HPDE6-E6E7 (cell line): ENCODE results near the gene CLDND2.
A peak's percentile ranks its signal among the peaks of the same experiment; 100 is the strongest.
"Not testable (repeated sequence)": the region's sequence is repeated elsewhere in the genome, so short reads cannot be mapped to it uniquely, and the experiment has no call there.

ENCODE experiments used
- DNase-seq: peaks from one replicate; pipeline ENCODE4 v3.0.0; 2011; ENCODE audit warnings: missing footprints; ENCODE audit errors: extremely low spot score

CLDND2 gene, protein sequence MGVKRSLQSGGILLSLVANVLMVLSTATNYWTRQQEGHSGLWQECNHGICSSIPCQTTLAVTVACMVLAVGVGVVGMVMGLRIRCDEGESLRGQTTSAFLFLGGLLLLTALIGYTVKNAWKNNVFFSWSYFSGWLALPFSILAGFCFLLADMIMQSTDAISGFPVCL

DNA sequence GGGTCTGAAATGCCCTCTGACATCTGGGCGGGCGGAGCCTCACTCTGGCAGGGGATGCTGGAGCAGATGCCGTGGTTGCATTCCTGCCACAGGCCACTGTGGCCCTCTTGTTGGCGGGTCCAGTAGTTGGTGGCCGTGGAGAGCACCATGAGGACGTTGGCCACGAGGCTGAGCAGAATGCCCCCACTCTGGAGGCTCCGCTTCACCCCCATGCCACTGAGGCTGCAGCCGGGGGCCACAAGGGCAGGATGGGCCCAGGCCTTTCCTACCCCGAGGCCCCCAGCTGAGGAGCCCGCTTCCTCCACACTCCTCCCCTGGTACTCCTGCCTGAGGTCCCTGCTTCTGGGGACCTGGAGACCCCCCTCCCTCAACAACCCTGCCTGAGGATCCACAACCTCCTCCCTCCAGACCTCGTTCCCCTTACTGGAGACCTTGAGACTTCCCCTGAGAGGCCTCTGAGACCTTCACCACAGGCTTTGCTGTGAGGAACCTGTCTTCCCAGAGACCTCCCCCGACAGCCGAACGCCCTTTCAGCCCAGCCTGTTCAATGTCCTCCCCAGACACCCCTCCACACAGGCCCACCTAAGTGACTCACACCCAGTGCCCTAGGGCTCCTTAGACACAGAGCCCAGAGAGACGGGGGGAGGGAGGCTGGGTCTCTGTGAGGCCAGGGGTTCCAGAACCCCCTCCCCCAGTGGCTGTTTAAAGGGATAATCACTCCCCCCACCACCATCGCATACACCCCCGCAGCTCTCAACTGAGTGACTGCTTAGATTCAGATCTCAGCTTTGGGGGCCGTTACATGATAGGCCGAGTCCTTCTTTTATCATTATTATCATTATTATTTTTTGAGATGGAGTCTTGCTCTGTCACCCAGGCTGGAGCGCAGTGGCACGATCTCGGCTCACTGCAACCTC is at the start of gene CLDND2:
Gene CLDND2, minus strand, starts transcription at position 638 of the 917 bp plus-strand sequence. Its CDS starts 426 bp downstream, at position 212.
- no peak for DNase-seq

DNA sequence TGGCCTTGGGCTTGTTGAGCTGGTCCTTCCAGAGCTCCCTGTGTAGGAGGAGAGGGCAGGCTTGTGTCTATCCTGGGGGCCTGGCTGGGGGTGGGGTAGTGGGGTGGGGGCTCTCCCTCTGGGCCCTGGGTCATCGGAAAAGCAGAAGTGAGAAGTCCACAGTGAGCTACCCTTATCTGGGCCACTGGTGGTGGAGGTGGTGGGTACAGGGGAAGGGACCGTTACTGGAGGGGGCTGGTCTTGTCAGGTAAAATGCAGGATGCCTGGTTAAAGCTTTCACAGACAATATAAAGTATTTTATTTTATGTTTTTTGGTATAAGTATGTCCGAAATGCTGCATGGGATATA is 49.0 kb upstream of the CLDND2 start:
- DNase-seq: no peak

DNA sequence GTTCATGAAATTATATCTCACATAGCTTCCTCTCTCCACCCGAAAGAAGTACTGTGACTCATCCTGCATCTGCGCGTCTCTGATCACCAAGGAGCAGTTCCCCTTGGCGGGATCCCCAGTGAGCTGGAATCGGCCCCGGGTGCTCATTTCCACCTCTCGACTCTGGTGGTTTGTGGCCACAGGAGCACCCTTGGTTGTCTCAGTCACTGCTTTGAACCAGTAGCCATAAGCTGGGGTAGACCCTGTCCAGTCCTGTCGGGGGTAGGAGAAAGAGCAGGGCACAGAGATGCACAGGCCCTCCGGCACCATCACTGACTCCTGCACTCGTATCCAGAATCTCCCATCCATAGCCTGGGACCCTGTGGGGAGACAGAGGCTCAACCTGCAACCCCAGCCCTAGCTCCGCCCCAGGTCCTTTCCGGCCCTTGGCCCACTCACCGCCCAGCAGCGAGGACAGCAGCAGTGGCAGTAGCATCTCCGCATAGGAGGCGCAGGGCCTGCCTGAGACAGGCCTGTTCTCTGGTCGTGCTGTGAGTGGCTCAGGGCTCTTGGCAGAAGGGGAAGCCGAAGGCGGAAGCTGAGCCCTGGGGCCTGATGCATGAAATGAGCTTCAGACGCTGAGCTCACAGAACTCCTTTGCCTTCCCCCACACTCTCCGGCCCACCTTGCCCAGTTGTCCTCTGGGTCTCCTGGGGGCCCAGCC is 48.5 kb upstream of the CLDND2 start, which contains the start of gene SIGLEC10:
Gene SIGLEC10, minus strand, starts transcription at position 536 of the 703 bp plus-strand sequence. Its CDS starts 61 bp downstream, at position 475.
- no peak for DNase-seq

DNA sequence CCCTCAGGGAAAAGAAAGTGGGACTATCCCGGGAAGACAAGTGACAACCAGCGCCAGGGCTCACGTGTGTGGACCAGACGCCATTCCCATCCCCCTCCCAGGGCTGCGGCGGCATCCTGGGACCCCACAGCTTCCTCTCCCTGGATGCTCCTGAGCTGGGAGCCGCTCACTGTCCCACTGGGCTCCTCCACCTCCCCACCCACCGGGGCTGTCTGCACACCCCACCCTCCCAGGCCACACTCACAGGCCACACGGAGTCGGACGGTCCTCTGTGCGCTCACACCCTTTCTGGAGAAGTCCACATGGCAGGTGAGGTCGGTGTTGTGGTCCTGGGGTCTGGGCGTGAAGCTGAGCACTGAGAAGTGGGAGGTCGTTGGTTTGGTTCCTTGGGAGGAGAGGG is 47.6 kb upstream of the CLDND2 start:
- not testable (repeated sequence) for DNase-seq

DNA sequence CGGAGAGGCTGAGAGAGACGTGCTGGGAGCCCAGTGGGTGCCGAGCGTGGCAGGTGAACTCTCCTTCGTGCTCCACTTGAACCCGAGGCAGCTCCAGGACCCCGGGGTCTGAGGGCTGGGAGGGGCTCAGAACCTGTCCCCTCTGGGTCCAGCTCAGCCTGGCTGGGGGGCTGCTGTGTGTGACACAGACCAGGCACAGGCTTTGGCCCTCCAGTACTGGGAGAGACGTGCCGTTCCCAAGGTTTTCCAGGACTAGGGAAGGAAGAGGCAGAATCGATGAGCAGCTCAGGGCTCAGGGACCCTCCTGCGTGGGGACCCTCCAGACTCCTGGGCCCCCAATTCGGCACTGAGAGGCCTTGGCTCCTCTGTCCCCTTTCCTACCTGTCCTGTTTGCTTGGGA is 46.4 kb upstream of the CLDND2 start:
- DNase-seq: no peak

DNA sequence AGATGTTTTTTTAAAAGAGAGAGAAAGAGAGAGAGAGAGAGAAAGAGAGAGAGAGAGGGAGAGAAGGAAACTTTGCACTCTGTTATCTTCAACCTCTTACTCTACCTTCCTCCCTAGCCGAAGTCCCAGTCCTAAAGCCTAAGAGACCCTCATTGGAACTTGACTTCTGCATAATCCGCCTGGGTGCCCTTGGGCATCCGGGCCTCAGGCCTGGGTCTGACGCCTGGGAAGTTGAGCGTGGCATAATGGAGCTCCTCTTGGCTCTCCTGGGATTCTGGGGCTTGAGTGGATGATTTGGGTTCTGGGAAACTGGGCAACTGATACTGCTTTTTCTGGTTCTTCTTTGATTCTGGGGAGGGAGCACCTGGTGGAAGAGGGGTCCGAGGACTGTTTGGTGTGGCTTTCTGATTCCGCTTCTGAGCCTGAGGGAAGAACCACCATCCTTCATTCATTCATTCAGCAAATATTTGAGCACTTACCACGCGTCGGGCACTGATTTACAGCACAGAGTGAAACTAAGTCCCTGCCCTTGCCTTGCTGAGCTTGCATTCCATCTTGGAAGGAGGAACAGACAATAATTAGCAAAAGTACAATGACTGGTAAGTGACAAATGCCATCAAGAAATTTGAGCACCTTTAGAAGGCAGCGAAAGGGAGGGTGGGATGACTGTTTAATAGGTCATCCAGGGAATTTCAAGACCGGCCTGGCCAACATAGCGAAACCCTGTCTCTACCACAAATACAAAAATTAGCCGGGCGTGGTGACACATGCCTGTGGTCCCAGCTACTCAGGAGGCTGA is 42.3 kb upstream of the CLDND2 start:
- DNase-seq: no peak

DNA sequence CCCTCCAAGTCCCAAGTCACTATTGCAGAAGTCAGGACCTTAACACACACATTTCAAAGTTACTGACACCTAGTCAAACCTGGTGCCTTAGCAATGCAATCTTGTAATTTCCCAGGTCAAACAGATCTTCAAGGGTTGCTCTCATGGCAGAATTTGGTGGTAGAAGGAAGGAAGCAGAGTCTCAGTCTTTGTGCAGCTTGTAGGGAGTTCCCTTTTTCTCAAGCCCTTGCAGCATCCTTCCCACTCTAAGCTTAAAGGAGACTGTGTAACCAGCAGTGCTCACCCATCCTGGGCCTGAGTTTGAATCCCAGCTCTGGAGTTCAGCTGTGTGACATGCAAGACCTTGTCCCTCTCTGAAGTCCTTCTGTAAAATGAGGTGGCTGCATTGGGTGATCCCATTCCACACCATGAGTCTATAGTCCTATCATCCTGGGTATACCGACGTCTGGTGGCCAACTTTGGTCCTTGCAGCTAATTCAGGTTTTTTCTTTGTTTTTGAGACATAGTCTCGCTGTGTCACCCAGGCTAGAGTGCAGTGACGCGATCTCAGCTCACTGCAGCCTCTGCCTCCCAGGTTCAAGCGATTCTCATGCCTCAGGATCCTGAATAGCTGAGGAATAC is 38.8 kb upstream of the CLDND2 start:
- peak; percentile 26 for DNase-seq

DNA sequence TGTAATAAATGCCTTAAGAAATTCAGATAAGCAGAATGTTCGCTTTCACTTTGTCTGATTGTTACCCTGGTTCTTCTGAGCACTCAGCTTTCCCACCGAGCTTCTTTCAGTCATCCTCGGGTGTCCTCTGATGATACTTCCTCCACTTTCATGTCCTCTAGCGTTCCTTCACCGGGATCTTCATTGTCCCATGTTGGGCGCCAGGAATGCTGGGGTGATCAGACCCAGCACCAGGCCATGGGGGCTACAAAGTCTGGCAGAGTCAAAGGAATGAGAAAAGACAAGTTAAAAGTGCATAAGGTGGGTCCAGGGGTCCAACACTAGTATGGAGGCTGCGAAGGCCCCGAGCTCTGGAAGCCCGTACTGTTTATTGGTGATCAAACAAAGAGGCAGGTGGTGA is 33.3 kb upstream of the CLDND2 start:
- no peak for DNase-seq

DNA sequence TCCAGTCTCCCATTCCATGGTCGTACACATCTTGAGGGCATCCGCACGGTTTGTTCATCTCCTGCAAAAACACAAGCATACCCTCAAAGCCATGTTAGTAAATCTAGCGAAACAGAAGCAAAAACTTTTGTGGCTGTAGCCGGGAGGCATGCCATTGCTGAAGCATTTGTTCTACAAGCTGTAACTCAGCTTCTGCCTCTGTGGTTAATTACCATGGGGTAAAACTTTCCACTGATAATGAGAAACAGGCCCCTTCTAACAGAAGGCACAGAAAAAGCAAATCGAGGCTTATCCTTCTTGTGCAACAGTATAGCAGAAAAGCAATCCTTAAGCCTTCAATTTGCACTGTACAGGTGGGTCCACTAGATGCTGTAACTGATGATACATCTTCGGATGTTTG is 31.1 kb upstream of the CLDND2 start:
- not testable (repeated sequence) for DNase-seq

DNA sequence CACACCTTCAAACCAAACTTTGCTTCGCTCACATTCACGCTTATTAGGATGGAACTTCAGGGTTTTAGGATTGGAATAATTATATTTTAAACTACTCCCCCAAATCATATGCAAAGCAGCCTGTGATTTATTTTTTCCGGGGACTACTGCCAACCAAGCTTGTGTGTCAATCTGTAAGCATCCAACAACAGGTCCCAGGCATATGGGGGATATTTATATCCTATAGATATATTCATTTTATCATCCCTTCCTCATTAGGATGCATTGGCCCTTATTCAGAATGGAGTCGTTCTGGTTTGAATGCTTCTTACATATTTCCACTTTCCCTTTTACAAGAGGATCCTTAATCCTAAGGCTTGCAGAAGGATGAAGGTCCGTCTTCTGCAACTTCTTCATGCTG is 30.4 kb upstream of the CLDND2 start:
- DNase-seq: no peak

DNA sequence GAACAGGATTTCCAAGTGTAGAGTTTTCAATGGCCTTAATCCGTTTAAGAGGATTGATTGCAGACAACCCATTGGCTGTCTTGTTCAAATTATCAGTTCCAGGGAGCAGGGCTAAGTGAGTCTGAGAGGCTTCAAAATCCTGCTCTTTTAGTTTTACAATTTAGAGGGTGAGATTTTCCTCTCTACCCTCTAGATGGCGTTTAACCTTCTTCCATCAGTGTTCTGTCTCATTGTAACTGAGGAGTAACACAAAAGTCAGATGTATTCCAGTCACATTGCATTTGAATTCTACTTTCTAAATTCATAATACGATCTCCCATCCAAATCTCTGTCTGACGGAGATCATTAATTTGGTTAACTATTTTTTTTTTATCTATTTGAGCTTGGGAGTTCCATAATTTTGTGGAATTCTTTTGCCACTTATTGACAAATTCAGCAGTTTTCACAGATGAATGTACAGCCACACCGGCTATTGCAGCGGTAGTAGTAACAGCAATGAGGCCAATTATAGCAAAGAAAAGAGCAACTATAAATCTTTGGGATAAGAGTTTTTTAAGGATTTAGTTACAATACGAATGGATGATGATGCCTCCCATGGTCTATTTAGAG is 29.4 kb upstream of the CLDND2 start:
- DNase-seq: no peak

DNA sequence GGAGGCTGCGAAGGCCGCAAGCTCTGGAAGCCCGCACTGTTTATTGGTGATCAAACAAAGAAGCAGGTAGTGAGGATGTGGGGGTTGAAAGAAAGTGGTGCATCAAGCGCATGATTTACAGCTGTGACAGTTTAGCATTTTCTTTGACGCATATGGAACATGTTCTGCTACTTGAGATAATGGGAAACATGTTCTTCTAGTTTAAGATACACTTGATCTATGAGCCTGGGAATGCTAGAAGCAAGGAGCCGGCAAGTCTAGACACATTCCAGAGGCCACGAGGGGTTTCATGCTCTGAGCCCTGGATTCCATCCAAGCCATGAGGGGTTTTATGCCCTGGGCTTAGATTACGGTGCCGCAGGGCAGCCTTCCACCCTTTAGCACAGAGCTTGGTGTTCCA is 28.6 kb upstream of the CLDND2 start:
- not testable (repeated sequence) for DNase-seq

DNA sequence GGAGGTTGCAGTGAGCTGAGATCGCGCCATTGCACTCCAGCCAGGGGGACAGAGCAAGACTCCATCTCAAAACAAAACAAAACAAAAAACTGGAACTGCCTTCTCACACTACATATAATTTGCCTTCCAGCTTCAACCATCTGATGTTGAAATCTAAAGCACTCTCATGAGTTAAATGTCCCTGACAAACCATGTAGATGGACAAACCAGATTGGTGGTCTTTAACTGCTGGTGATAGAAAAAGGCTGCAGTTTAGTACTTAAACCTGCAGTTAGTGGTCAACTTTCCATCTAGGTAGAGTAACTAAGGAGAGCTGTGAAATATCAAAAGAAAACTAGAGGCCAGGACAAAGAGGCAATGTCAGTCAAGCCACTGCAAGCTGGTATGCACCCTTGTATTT is 27.4 kb upstream of the CLDND2 start:
- DNase-seq: no peak

DNA sequence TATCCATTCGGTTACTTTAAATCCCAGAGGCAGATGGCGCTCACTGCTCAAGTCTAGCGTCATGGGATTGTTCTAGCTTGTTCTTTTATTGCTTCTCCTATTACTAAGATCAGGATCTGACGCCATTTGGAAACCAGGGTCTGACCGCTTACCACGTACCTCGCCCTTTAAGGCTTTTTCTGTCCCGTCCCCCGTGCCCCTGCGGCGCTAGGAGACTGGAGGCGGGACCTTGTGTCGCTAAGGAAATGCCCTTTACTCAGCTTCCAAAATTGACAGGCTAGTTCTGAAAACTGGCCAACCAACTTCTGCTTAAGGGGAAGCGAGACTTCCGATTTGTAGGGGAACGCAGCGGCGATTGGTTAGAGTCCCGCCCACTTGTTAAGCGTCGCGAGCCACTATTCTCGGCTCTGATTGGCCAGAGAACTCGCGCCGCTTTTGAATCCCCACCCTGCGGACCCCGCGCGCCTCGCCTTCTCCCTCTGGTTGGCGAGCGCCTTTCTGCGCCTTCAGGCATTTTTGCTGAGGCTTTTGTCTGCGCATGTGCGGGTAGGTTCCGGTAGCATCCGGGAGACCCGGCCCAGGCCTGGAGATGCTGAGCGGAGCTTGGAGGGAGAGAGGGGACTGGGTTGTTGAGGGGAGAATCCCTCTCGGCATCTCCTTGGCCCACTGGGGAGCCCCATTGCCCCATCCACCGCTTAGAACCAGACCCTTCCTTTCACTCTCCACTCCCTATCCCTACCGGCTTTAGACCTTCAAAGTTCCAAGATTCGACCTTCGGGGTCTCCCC is 25.4 kb upstream of the CLDND2 start:
- peak; percentile 95 for DNase-seq

DNA sequence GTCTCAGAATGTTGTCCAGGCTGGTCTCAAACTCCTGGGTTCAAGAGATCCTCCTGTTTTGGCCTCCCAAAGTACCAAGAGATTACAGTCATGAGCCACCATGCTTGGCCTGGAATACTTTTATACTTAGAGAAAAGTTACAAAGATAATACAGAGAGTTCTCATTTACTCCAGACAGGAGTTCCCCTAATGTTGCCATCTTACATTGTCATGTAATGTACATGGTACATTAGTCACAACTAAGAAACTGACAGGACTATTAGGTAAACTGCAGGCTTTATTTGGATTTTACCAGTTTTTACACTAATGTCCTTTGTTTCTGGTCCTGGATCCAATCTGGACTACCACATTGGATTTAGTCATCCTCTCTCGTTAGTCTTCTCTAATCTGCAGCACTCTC is 23.9 kb upstream of the CLDND2 start:
- DNase-seq: no peak

DNA sequence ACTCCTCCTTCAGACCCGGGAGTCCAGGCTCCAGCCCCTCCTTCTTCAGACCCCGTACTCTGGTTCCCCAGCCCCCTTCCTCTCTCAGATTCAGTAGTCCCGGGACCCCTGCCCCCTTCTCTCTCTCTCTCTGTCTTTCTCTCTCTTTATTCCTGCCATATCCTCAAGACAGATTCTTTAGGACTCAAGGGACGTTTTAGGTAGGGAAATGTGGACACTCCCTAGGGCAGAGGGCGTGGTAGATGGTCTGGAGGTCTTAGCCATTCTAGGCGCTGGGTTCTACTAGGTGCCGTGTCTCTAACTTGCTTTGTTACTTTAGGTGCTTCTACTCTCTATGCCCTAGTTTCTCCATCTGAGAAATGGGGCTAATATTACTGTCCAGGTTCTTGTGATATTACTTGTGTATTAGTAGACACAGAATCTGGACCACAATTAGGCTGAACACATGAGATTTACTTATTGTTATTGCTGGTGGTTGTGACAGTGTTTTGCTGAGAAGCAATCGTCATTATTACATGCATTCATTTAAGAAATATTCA is 22.3 kb upstream of the CLDND2 start:
- DNase-seq: no peak

DNA sequence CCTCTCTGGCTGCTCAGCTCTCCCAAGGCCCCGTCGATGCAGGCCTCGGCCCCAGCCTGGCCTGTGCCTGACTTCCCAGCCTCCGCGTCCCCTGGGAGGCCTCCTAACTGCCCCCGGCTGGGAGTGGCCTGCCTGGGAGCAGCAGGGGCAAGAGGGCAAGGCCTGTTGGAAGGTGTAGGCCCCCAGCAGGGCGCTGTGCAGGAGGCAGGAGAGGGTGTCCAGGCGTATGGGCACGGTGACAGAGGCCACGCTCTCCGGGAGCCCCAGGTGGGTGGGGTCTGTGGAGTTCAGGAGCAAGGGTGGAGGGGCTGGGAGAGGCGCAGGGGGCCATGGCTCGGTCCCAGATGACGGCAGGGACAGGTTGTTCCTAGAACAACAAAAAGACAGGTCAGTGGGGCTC is 20.3 kb upstream of the CLDND2 start:
- no peak for DNase-seq

DNA sequence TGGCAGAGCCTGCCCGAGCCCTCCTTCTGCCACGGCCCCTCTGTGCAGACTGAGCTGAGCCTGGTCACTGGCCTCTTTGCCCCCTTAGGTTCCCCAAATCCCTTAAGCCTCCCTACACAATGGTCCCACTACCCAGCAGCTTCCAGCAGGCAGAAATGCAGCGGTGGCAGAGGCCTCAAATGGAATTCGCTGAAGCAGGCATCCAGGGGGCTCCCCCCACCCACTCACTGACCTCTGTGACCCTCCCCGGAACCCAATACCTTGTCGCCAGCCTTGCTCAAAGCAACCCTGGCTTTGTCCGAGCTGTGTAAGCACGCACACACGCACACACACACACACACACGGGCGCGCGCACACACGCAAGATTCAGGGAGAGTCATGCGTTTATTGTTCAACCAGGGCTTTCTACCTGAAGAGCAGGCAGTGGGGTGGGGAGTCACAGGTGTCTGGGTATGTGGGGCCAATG is 19.2 kb upstream of the CLDND2 start, which contains the start of gene LIM2:
Gene LIM2, minus strand, starts transcription at position 51 of the 466 bp plus-strand sequence. CDS start 531 bp downstream, outside the sequence.
- DNase-seq: no peak

DNA sequence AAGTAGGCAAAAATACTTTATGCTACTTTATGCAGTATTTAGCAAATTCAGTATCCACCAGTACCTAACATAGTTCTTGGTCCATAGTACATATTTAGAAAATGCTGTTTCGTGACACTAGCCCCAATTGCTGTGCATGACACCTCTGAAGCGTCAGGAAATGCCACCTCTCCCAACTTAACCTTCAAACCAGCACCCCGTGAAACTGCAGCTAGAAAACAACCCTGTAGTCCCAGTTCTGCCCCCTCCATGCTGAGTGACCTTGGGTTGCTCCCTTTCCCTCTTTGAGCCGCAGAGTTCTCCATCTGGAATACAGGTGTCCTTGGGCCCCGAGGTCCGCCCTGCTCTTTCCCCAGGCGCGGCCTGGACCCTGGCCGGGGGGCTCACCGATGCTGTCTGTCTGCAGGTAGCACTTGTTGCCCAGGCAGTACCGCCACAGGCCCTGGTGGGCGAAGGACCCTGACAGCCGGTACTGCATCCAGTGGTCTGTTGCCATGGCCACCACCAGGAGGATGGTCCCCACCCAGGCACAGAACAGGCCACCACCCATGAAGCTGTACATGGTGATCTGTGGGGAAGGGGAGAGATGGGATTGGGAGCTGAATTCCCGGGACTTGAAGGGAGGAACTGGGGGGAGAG is 18.2 kb upstream of the CLDND2 start:
- no peak for DNase-seq
